Rectal smooth muscle tissue (tissue), 1 donor: Measurements from ENCODE around the gene C19orf33.

ENCODE experiments used
- H3K27ac ChIP-seq: one replicate; pipeline ENCODE4 v1.7.0; 2013; ENCODE audit warnings: low read depth, low read length, inconsistent platforms
- H3K27me3 ChIP-seq: one replicate; pipeline ENCODE4 v1.7.0; 2013; ENCODE audit warnings: low read length; ENCODE audit not compliant: control insufficient read depth, insufficient read depth
- H3K36me3 ChIP-seq: one replicate; pipeline ENCODE4 v1.7.0; 2013; ENCODE audit warnings: low read length; ENCODE audit not compliant: control insufficient read depth, insufficient read depth
- H3K4me1 ChIP-seq: one replicate; pipeline ENCODE4 v1.7.0; 2013; ENCODE audit warnings: low read length; ENCODE audit not compliant: control insufficient read depth, insufficient read depth
- H3K4me3 ChIP-seq: one replicate; pipeline ENCODE4 v1.7.0; 2013; ENCODE audit warnings: low read length
- H3K9ac ChIP-seq: one replicate; pipeline ENCODE4 v1.7.0; 2013; ENCODE audit warnings: low read length

Gene C19orf33

DNA sequence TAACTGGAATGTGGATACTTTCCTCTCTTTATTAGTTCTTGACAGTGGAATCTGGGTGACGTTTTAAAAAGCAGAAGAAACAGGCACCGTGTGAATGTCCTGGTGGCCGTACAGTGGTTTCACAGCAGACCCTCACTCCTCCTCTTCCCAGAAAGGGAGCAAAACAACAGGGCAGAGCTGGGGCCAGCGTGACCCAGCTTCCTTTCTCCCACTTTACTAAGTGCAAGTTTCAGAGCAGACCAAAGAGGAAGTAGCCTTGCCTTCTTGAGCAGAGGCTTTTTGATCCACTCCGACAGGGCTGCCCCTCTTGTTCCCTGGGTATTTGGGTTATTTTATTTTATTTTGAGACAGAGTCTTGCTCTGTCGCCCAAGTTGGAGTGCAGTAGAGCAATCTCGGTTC, 19.6 kb upstream of the C19orf33 start:
- H3K27me3 ChIP-seq: no peaks in the 10 kb centered on the region
- no peaks in the 10 kb centered on the region for H3K4me1 ChIP-seq
- no peak overlapping the region for H3K9ac ChIP-seq
- H3K27ac ChIP-seq: no peak overlapping the region
- peaks cover 3% of the 10 kb centered on the region for H3K36me3 ChIP-seq
- no peak overlapping the region for H3K4me3 ChIP-seq

DNA sequence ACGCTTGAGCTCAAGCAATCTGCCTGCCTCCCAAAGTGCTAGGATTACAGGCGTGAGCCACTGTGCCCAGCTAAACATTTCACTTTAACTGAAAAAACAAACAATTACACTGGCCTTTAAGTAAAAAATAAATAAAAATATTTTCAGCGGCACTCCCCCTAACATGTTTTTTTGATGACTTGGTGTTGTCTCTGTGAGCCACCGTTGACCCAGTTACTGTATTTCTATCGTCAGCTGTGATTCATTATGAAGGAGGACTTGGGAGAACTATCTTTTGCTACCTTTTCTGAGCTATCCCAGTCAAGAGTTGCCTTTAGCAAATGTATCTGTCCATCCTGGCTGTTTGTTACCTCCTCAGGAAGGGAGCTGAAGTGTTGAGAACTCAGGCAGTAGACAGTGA, 18.5 kb upstream of the C19orf33 start:
- Histone ChIP-seq H3K36me3 (peaks cover 7% of the 10 kb centered on the region), H3K4me1 (no peaks in the 10 kb centered on the region), H3K27ac (no peak overlapping the region), H3K27me3 (no peaks in the 10 kb centered on the region), H3K4me3 (no peak overlapping the region), H3K9ac (no peak overlapping the region)

DNA sequence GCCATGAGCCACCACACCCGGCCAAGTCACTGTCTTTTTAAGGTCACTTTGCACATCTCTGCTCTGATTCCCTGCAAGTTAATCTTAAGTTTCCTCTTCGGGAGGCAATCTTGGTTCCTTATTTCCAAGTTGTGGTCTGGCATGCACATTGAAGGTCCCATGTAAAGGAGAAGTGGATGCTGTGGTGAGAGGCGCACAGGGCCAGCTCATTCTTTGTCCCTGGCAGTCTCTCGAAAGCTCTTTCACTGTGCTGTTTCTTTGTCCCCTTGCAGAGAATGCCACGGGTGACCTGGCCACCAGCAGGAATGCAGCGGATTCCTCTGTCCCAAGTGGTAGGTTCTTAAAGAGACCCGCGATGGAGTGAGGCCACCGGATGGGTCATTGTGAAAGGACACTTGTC, 16.4 kb upstream of the C19orf33 start:
- H3K9ac ChIP-seq: no peak overlapping the region
- H3K4me1 ChIP-seq: no peaks in the 10 kb centered on the region
- no peak overlapping the region for H3K27ac ChIP-seq
- H3K36me3 ChIP-seq: peaks cover 15% of the 10 kb centered on the region
- H3K4me3 ChIP-seq: no peak overlapping the region
- no peaks in the 10 kb centered on the region for H3K27me3 ChIP-seq

DNA sequence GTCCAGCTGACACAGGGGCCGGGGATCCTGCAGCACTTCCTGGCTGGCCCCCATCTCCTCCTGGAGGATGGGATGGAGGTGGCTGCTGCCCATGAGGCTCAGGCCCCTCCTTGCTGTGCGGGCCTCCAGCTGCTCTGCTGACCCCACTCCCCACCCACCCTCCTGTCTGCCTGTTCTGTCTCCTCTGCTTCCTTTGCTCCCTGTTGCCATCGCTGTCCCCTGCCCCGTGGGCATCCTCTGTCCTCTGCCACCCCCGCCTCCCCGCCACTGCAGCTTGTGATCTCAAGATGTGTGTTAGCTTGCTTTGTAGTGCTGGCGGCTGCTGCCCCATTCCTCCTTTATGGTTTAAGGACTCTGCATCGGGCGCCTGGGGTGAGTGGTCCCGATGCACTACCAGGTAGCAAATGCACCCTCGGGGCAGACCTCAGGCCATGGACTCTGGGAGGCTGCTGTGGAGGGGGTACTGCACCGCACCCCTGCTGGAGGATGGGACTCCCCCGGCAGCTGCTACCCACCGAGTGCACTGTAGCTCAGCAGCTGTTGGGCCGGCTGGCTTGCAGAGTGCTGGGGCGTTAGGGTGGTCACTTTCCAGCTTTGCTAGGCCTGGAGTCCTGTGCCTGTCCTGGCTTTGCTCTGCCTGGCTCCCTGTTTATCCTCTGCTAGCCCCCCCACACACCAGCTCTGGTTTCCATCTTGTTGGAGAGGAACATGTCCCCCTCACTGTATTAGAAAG, 15.8 kb upstream of the C19orf33 start:
- Histone ChIP-seq H3K27me3 (no peaks in the 10 kb centered on the region), H3K36me3 (peaks cover 15% of the 10 kb centered on the region), H3K4me1 (no peaks in the 10 kb centered on the region), H3K4me3 (no peak overlapping the region), H3K27ac (no peak overlapping the region), H3K9ac (no peak overlapping the region)

DNA sequence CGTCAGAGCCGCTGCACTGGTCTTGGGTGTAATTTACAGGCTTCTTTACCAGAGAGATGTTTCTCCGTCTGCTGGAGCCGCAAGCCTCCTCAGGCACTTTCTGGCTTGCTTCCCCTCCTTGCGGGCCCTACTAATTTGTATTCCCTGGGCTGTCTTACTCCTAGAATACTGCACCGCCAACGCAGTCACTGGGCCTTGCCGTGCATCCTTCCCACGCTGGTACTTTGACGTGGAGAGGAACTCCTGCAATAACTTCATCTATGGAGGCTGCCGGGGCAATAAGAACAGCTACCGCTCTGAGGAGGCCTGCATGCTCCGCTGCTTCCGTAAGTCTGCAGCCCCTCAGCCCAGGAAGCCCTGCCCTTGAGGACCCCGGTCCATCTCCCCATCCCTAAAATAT, 14.1 kb upstream of the C19orf33 start:
- H3K36me3 ChIP-seq: peaks cover 12% of the 10 kb centered on the region
- no peak overlapping the region for H3K4me3 ChIP-seq
- no peaks in the 10 kb centered on the region for H3K27me3 ChIP-seq
- no peak overlapping the region for H3K9ac ChIP-seq
- H3K27ac ChIP-seq: no peak overlapping the region
- no peaks in the 10 kb centered on the region for H3K4me1 ChIP-seq

DNA sequence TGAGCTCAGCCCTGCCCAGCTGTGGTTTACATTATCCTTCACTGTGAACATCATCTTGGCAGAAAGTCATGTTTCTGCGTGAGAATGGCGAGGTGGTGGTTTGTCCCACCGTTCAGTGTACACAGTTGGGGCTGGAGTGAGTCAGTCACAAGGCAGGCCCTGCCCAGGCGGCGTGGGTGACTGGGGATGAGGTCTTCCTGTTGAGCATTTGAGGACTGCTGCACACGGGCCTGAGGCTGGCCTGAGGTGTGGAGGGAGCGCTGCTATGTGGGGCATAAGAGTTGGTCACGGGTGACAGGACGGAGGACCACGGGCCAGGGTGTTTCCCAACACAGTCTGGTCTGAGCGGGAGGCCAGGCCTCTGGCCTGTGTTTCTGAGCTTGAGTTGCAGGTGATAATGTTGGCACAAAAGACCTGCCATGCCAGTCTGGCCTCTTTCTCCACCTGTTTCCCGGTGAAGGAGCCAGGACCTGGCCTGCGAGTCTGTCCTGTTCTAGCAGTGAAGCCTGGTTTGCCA, 13.4 kb upstream of the C19orf33 start:
- H3K4me1 ChIP-seq: no peaks in the 10 kb centered on the region
- H3K27me3 ChIP-seq: no peaks in the 10 kb centered on the region
- H3K27ac ChIP-seq: peak overlapping the region; percentile 21
- H3K9ac ChIP-seq: no peak overlapping the region
- peaks cover 12% of the 10 kb centered on the region for H3K36me3 ChIP-seq
- H3K4me3 ChIP-seq: no peak overlapping the region

DNA sequence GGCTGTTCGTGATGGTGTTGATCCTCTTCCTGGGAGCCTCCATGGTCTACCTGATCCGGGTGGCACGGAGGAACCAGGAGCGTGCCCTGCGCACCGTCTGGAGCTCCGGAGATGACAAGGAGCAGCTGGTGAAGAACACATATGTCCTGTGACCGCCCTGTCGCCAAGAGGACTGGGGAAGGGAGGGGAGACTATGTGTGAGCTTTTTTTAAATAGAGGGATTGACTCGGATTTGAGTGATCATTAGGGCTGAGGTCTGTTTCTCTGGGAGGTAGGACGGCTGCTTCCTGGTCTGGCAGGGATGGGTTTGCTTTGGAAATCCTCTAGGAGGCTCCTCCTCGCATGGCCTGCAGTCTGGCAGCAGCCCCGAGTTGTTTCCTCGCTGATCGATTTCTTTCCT, 12.2 kb upstream of the C19orf33 start:
- Histone ChIP-seq H3K27ac (no peak overlapping the region), H3K36me3 (peaks cover 12% of the 10 kb centered on the region)

DNA sequence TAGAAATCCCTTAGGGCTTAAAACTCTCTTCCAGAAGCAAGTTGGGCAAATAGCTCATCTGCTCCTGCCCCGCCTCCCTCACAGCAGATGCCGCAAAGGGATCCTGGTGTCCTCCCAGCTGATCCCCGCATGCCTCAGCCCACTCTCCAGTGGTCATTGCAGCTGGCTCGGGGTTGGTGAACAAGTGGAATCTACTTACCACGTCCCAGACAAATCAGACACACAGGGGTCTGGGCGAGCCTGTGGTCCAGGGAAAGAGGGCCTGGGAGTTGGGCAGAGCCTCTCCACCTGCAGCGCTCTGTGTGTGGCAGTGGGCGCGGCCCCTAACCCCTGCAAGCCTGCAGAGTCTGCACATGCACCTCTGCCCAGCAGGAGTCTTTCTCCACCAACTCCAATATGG, 10.8 kb upstream of the C19orf33 start:
- Histone ChIP-seq H3K9ac (no peak overlapping the region), H3K36me3 (peaks cover 12% of the 10 kb centered on the region), H3K4me3 (no peak overlapping the region), H3K27ac (no peak overlapping the region), H3K4me1 (no peaks in the 10 kb centered on the region), H3K27me3 (no peaks in the 10 kb centered on the region)

More for the DNA sequence above, 12.2 kb upstream of the C19orf33 start:
- no peaks in the 10 kb centered on the region for H3K4me1 ChIP-seq
- no peak overlapping the region for H3K4me3 ChIP-seq
- no peaks in the 10 kb centered on the region for H3K27me3 ChIP-seq
- no peak overlapping the region for H3K9ac ChIP-seq

DNA sequence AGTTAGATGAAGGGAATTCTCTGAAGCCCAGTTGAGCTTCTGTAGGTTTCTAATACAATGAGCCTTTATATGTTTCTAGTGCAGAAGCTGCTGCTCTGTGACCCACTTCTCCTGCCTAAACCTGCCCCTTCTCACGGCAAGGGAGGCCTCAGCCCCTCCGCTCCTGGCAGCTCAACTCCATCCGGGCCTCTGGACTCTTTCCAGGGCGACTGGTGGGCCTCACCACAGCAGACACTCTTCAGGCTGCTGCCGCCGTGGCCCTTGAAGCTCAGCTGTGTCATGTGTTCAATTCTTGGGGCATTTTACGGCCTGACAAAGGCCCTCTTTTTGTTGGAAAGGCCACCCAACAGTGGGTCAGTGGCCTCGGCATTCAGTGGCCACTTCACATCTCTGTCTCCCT, 10.0 kb upstream of the C19orf33 start:
- H3K27ac ChIP-seq: no peak overlapping the region
- H3K36me3 ChIP-seq: peaks cover 12% of the 10 kb centered on the region
- no peaks in the 10 kb centered on the region for H3K27me3 ChIP-seq
- no peaks in the 10 kb centered on the region for H3K4me1 ChIP-seq
- no peak overlapping the region for H3K9ac ChIP-seq
- no peak overlapping the region for H3K4me3 ChIP-seq

DNA sequence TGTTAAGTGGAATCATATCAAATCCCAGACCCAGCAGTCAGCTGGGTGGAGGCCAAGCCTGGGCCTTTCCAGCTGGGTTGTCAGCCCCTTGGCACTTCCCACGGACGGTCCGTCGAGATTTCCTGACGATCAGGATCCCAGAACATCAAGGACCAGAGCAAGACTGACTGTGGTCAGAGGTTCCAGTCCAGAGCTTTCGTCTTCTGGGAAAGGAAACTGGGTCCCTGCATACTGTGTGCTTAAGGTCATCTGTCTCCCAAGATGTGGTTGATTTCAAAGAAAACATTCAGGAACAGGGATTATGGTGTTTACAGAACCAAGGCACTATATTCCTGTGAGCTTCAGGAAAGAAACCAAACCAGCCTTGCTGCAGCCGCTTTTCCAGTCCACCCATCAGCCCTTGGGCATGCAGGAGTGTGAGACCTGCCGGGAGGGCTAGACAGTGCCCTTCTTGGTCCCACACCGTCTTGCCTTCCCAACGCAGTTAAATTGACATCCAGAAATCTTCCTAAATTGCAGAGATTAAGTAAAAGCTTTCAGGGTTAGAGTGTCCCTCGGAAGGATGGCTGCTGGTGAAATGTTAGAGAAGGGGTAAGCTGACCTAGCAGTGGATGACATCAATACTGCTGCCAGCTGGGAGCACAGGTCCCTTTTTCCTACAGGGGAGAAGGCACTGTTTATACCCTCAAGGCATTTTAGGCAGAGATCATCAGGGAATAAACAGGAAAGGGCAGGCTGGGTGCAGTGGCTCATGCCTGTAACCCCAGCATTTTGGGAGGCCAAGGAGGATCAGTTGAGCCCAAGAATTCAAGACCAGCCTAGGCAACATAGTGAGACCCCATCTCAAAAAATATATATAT, 5.0 kb upstream of the C19orf33 start:
- H3K4me3 ChIP-seq: no peak overlapping the region
- H3K4me1 ChIP-seq: no peaks in the 10 kb centered on the region
- H3K27me3 ChIP-seq: no peaks in the 10 kb centered on the region
- H3K36me3 ChIP-seq: no peaks in the 10 kb centered on the region
- no peak overlapping the region for H3K27ac ChIP-seq
- H3K9ac ChIP-seq: no peak overlapping the region

DNA sequence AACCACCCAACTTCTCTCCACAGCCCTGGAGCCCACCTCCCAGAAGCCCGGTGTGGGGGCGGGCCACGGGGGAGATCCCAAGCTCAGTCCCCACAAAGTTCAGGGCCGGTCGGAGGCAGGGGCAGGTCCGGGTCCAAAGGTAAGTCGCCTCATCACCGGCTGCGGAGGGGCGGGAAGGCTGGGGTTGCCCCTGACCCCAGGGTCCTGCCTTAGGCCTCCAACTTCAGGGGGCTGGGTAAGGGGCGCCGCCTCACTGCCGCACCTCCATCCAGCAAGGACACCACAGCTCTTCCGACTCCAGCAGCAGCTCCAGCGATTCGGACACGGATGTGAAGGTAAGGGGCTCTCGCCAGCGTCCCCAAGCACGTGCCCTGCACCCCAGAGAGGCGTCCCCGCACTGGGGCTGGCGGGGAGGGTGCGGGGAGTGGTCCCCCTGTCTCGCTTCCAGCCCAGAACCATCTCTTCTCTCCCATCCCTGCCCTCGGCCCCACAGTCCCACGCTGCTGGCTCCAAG, 358 bp downstream of the C19orf33 start:
- Histone ChIP-seq H3K27ac (peak overlapping the region; percentile 14), H3K36me3 (peaks cover 18% of the 10 kb centered on the region), H3K9ac (peak overlapping the region; percentile 56), H3K4me3 (peak overlapping the region; percentile 44), H3K27me3 (no peaks in the 10 kb centered on the region), H3K4me1 (no peaks in the 10 kb centered on the region)

DNA sequence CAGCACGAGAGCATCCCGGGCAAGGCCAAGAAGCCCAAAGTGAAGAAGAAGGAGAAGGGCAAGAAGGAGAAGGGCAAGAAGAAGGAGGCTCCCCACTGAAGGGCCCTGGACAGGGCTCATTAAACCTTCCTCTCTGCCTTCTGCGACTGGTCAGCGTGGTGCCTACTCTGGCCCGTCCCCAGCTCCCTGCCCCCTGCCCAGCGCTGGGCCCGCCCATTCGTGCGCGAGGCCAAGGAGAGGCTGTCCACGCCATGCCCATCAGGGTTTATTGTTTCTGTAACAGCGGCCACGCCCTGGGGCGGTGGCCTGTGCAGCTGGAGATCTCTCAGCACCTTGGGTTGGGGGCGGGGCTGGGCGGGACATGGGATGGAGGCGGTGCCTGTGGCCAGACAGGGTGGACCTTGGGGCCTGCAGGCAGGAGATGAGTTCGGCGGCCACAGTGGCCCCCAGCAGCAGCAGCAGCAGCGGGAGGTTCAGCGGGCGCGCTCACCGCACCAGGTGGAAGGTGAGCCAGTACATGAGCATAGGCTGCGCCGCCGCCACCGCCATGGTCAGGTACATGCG, 897 bp downstream of the C19orf33 start:
- Histone ChIP-seq H3K36me3 (peaks cover 20% of the 10 kb centered on the region), H3K4me3 (peak overlapping the region; percentile 44), H3K9ac (peak overlapping the region; percentile 56), H3K27me3 (no peaks in the 10 kb centered on the region), H3K4me1 (no peaks in the 10 kb centered on the region), H3K27ac (peak overlapping the region; percentile 14)
